8988T (cell line): ENCODE measurements around the gene ROBO4.

Source experiments
- DNase-seq: peaks from one replicate; pipeline ENCODE4 v3.0.0; 2011

ROBO4 gene

DNA sequence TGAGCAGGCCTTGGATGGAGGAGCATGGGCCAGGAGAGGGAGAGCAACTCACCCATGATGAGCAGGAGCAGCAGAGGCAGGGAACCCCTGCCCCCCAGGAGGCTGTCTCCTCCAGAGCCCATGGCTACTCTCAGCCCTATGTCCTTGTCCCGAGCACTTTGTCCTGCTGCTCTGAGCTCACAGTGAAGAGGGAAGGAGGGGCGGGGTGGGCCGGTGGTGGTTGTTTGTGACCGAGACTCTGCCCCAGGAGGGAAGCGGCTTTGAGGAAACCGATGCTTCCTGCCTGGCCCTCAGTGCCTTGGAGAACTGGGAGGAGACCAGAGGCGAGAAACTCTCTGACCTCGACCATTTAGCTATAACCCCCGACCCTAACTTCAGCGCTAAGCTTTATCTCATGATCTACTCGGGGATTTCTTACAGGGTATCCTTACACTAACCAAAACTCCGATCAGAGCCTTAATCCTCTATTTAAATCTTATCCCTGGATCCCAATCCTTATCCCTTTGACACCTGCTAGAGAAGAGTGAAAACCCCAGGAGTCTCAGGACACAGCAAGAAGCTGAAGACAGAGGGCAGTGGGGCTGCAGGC, at the start of gene ROBO4:
TSS of gene ROBO4 (minus strand) at position 192 of the 589 bp plus-strand sequence. CDS start at position 122, 70 bp downstream.
- DNase-seq: peak; percentile 9

DNA sequence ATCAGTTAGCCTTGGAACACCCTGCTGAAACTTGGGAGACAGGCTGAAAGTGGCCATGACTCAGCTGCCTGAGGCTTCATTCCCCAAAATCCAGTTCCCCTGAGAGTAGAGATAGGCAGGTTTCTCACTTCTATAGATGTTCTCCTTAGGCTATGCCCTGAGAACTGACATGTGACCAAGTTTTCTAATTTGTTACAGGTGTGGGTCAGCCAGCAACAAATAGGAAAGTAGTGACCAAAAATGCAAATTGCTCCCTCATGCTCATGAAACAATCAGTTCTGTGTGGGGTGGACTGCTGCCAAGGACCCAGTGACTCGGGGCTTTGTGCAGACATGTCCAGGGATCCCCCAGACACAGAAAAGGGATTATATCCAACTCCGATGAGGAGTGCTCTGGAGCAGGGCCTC, 49.1 kb upstream of the ROBO4 start:
- DNase-seq: no peak

DNA sequence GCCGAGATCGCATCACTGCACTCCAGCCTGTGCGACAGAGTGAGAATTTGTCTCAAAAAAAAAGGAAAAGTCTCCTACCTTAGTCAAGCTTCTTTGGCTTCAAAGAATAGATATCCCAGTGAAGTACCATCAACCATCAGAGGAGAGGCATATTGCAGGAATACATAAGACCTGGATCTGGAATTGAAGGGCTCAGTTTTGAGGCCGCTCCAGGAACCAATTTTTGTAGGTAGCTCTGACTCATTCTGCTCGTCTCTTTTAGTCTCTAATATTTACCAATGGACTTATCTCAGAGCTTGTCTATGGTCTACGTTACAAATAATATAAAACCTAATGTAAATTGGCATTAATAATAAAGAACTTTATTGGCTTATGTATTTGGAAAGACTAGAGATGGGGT, 48.2 kb upstream of the ROBO4 start:
- DNase-seq: no peak

DNA sequence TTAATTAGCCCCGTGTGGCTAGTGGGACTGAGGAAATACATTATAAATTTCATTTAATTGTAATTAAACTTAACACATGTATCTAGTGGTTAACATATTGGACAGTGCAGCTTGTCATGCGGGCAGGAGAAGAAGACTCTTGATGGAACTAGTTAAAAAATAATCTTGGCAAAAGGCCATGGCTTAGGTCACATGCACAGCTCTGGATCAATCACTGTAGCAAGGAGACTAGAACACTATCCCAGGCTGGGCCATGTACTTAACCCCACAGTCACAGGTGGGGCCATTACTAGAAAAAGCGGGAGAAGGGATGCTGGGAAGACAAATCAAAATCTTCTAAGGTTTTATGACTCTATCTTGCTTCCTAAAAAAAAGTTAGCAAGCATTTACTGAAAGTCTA, 46.9 kb upstream of the ROBO4 start:
- no peak for DNase-seq

DNA sequence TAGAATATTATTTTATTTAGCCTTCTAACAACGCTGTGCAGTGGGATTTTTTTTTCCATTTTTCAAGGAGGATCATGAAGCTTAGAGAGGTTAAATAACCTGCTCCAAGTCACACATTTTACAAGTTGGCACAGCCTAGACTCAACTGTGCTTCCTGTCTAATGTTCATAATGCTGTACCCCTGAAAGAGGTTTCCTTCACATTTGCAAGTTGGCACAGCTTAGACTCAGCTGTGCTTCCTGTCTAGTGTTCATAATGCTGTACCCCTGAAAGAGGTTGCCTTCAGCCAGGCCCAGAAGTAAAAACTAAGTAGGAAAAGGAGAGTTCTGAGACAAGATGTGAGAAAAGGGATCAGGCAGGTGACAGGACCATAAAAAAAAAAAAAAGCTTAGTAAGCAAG, 46.1 kb upstream of the ROBO4 start:
- DNase-seq: no peak

DNA sequence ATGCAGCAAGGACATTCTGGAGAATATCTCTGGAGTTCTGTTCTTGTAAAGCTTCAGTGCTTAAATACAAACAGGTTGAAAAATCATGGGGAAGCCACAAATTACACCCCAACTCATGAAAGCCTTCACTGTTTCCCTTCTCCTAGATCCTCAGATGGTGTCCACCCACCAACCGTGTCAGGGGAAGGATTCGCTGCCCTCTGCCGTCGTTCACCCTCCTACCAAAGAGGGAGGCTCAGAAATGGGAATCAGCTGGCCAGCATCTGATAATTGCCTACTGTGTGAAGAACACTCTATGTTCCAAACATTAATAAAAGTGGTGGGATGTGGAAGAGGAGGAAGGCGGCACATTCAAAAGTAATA, 45.6 kb upstream of the ROBO4 start:
- no peak for DNase-seq

DNA sequence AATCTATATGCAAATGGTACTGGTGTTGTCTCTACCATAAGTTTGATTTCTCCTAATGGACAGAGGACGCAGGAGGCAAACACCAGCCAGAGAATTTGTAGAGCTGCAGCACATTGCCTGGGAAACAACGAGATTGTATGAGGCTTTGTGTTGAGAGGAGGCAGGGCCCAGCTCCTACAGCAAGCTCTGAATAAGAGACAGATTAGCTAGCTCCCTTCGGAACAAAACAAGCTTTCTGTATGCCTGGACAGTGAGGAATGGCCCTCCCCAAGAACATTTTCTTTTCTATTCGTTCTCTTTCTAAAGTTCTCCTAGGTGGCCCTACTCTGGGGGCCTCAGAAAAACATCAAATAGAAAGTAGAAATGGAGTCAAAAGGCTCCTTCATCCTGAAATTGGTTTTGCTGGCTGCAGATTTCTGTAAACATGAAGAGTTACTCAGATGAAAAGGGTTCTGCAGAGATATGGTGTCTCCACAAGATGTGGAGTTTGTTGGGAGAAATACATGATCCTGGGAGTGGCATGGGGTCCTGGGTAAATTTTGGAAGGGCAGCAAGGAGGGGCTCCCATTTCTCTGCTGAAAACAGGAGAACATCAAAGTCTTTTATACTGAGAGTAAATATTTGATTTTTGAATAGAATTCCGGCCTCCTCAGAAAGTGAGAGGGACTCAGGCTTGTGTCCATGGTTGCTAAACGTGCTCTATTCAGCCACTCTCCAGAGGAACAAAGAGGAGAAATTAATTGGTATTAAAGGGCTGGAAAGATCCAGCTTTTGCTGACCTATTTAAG, 45.0 kb upstream of the ROBO4 start:
- DNase-seq: no peak

DNA sequence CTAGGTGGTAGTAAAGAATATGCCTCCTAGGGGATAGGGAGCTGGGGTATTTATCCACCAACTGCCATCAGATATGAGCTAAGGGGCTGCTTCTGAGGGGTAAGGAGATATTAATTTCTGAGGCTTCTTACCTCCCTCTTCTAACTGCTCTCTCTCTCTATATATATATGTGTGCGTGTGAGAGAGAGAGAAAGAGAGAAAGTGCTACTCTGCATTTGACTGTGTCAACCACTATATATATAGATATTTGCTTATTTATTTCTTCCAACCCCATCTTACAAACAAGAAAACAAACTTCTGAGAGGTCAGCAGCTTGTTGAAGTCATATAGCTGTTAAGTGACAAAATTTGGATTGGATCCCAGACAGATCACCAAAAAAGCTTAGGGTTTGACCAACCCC, 44.0 kb upstream of the ROBO4 start:
- DNase-seq: no peak

DNA sequence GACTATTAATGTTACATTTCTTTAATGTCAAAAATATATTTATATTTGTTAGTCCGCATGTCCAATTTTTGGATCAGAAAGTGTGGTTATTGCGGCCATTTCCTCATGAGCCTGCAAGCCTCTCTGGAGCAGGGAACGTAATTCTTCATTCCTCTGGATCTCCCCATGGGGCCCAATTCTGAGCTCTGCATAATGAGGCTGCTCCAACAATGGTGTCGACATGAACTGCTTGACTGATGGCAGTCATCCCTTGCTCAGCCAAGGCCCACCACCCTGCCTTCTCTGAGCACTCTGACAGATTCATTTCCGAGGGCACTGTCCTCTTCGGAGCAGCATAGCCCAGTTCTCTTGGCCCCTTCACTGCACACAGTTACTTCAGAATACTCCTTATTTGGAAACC, 41.3 kb upstream of the ROBO4 start:
- DNase-seq: no peak

DNA sequence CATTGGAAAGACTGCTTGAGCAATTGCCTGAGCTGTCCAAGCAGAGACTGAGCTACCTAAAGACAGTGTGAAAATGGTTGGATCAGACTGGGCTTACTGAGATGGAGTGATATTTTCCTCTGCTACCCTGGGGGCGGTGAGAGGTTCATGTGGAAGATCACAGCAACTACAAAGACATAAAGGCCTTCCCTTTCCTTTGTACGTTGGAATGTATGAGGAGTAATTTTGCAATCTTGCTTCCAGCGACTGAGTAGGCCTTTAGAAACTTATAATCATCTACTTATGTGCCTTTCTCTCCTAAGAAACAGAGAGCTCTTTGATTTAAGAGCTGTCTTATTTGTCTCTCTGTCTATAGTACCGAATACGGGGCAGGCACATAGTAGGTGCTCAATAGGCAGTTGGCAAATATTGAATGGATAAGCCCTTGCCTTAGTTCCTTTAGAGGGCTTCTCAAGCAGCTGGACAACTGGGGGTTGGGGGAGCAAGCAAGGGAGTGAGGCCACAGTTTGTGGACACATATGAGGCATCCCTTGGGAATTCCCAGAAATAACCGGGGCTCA, 40.6 kb upstream of the ROBO4 start:
- no peak for DNase-seq

DNA sequence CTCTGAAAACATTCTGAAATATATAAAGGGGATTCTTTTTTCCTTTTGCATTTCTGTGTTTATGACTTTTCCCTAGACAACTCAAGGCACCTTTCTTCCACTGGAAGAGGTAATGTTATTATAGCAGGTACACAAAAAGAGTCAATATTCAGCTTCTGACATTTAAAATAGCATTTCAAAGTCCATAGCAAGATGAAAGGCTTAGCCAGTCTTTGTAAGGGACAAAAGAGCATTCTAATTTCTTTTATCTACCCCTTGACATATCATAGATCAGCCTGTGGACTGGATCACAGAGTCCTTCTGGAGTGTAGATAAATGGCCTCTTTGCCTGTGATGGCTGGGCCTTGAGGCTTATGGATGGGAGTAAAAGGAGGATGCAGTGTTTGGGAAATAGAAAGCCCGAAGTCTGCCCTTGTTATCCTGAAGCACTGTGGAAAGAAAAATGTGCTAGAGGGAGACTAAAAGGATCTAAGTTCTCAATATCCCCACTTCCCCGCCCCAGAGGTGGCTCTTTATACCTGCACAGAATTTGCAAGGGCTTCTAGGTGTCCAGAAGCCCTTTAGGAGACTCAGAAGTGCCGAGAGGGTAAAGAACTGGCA, 39.8 kb upstream of the ROBO4 start:
- no peak for DNase-seq

DNA sequence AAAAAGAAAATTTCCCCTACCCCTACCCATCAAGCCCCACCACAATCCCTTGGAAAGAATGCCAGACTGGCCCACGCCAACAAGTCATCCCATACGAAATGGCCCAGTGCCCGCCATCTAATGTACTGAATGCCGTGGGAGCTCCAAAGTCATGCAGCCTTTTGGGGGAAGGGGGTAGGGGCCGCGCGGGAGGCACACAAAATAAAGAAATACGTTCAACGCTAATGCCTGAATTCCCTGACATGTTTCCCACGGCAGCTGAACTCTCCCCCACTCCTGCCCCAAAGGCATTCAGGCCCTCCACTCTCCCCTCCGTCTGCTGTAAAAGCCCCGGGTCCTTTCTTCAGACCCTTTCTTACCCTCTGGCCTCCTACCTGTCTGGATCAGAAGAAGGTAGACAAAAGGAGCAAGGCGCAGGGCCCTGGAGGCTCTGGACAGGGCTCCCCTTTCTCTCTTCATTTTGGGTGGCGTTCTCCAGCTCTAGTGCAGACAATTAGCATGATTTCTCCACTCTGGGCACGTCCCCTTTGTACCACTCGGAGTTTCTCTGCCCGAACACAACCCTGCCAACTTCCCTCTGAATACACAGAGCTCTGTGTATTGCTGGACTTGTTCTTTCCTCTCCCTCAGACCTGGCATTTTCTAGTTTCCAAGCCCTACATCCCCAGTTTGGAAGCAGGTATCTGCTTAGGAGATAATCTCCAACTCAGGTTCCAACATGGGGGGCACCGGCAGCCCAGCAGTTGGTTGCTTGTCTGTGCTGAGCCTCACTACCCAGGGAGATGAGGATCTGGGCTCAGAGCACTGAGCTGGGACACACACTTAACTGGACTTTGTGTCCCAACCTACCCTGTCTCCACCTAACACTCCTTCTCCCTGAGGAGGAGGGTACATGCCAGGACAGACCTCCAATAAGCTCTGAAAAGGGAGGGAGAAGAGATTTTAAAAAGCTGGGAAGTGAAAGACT, 38.2 kb upstream of the ROBO4 start, which contains the start of gene HEPACAM:
TSS of gene HEPACAM (minus strand) at position 500 of the 967 bp plus-strand sequence. CDS start at position 459, 41 bp downstream.
- no peak for DNase-seq

DNA sequence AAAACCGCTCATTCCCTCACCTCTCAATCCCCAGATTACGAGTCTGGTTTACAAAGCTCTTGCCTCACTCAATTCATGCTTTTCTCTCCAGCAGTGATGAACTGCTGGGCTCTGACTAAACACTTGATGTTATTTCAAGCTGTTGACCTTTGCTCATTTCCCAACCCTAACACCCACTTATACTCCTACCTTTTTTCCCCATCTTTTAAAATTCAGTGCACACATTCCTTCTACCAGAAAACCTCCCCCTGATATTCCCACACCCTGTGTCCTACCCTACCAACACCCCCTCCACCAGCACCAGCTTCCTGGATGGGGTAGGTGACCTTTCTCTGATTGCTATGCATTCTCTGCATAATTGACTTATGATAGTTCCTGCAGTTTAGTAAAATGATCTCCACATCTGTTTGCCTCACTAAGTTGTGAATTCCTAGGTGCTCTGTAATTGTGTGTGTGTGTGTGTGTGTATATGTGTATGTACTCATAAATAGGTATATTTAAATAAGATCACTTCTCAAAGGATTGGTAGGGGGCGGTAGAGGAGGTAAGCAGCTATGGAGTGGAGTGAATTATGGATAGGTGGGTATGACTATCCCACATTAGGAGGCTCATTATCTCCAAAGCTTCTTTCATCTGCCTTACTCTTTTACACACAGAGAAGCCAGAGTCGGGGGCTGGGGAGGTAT, 37.3 kb upstream of the ROBO4 start:
- no peak for DNase-seq

DNA sequence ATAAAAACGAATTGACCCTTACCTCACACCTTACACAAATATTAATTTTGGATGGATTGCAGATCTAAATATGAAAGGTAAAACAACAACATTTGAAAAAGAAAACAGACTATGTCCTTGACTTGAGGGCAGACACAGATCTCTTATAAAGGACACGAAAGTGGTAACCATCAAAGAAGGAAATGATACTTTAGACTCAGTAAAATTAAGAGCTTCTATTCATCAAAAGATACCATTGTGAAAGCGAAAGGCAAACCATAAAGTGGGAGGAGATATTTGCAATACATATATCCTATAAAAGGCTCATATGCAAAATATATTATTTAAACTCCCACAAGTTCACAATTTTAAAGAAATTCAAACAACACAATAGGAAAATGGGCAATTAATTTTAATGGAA, 33.1 kb upstream of the ROBO4 start:
- no peak for DNase-seq

DNA sequence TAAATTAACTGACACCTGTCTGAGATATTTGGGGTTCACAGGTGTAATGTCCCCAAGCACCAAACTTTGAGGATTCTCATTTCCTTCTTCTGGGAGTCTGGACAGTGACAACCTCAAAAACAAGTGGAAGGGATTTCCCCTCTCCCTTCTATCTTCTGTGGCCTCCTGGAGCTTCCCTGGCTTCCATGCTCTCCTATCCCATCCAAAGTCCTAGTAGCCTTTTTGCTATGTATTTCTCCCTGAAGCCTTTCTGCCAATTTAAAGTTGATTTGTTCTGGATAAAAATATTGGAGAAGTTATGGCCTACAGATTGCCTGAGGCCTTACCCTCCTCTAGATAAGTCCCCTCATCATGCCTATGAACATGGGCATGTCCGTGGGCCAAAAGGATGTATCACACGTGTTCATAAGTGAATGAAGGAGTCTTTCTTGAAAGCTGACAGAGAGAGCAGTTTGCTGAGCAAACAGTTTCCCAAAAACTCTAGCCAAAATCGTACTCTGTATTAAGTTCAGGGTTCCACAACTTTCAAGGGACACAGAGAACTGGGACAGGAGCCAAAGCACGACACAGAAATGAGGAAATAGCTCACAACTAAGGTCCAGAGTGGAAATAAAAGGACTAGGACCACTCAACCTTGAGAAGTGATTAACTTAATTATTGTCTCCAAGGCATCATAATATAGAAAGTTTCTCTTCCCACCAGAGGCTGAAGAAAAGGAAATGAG, 31.4 kb upstream of the ROBO4 start:
- no peak for DNase-seq

DNA sequence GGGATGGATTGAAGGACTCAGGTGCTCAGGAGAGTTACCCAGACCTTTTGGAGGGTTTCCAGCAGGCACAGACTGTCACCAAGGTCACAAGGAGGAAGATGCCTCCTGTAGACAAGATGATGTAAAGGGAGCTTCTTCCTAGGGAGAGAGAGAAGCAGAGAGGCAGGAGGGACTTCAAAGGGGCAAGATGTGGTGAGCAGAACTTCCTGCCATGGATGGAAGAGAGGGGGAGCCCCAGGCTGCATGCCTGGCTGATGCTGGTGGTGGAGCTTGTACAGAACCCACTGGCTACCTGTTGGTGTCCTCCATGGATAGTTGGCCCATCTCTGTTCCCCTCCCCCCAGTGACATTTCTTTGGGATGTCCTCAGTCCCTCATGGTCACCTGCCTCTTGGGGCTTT, 25.6 kb upstream of the ROBO4 start:
- no peak for DNase-seq

DNA sequence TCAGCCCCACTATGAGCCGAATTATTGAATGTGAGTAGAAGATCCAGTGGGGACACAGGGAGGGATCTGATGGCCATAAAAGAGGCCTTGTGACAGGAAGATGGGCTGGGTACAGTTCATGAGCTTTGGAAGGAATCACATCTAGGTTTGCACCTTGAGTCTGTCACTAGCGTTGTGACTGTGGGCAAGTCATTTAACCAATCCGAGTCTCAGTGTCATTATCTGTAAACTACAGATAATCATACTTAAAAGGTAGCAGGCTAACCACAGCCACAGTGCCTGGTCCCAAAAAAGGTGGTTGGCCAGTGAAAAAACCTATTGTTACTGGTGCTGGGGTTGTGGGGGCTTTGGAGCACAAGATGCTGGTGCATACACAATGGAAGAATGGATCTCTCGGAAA, 25.2 kb upstream of the ROBO4 start:
- no peak for DNase-seq

DNA sequence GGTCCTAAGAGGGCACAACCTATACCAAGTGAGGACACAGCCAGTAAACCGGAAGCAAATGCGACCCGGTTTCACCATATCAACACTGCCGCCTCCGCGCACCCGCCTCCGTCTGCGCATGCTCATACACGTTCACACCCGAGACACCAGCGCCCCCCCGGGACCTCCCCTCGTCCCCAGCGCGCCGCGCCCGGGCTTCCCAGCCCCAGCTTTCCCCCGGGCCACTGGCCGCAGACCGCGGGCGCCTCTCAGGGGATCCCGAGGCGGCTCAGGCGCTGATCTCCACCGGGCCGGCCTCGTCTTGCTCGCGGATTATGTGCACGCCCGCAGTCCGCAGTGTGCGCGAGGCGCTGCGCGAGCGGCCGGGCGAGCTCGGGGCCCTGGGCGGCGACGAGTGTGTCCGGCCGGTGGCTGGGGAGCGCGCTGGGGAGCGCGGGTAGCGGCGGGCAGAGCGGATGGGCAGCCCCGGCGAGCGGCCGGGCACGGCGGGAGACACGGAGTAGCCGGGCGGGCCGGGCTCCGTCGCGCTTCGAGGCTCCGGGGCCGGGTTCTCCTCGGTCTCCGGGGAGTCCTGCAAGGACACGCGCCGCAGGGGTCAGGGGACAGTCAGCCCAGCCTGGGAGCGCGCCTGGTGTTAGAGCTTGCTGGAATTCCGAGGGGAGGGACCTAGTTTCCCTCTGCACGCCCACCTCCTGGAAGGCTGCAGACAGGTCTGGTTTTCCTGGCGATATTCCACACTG, 23.4 kb upstream of the ROBO4 start:
- no peak for DNase-seq

DNA sequence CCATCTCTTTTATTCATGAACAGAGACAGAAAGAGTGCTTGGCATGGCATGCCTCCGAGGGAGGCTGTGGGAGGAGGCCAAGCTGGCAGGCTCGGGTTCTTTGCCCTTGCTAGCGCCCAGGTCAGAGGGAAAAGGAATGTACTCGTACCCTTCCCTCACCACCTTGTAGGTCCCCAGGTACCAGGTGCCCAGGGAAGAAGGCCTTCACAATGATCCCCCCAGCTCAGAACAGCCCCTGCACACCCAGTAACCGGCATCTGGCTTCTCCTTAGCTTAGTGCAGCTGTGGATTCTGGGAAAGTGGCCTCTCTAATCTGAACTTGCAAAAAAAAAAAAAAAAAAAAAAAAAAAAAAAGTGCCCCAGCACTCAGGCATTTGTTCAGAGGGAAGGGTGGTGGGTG, 22.7 kb upstream of the ROBO4 start:
- no peak for DNase-seq

DNA sequence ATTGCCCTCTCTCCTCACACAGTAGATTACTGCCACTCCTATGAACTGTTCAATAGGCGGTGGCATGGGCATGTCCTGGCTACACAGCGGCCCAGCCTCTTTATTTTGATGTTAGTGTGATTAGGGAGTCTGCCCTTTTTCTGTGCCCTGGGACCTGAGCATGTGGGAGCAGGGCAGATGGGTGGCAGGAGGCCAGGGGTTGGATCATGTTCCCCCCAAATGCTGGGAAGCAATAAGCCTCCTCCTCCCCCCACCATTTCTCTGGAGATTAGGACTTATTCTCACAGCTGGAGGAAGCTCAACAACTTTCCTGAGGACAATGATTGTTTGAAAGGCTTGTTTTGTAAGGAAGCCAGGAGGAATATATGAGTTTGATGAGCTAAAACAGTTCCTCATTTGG, 22.2 kb upstream of the ROBO4 start:
- DNase-seq: no peak

DNA sequence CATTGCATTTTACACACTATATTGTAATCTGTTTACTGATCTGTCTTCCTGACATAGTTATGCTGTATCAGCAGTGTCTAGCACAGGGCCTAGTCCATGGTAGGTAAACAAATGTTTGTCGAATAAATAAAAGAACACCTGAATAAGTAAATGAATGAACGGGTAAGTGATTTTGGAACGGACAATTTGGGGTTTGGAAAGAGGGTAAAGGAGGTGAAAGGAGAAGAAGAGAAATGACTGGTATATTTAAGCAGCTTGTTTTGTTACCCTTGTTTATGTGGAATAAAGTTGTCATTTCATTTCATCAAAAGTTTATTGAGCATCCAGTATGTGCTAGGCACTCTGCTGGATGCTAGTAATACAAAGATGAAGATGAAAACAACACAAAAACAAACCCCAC, 21.3 kb upstream of the ROBO4 start, which contains the start of gene HEPN1:
TSS of gene HEPN1 (plus strand) at position 301 of the 400 bp plus-strand sequence.
- no peak for DNase-seq
